Measurements from ENCODE around the gene KRT5. TPM values are rescaled to one million over a fixed set of nuclear protein-coding genes. Genes with fewer than 3 reads are reported as not detected.
"Not testable (repeated sequence)": the region's sequence is repeated elsewhere in the genome, so short reads cannot be mapped to it uniquely, and the experiment has no call there.

Gene KRT5
- polyA plus RNA-seq, 4 donors = 0.08 to 1.0 (median 0.16) TPM; not detected in 1

GRCh38 chr12:52497975-52498374 lies 22.2 kb downstream of the KRT5 start:
- no peak for DNase-seq (ENCODE audit: low read depth in 4 of 4, low spot score in 2 of 4)

- DNase-seq (ENCODE audit: low read depth in 4 of 4, low spot score in 2 of 4) = no peak
Measured at GRCh38 chr12:52496590-52497071, 23.6 kb downstream of the KRT5 start.

- DNase-seq (ENCODE audit: low read depth in 4 of 4, low spot score in 2 of 4) = no peak
Measured at GRCh38 chr12:52496054-52496453, 24.1 kb downstream of the KRT5 start.

- DNase-seq (ENCODE audit: low read depth in 4 of 4, low spot score in 2 of 4) = peak in 2 of 4 donors; percentile 10 to 28
Measured at GRCh38 chr12:52495389-52495788, 24.8 kb downstream of the KRT5 start.

GRCh38 chr12:52494518-52494917 lies 25.7 kb downstream of the KRT5 start:
- no peak for DNase-seq (ENCODE audit: low read depth in 4 of 4, low spot score in 2 of 4)

GRCh38 chr12:52494100-52494499 lies 26.1 kb downstream of the KRT5 start:
- no peak for DNase-seq (ENCODE audit: low read depth in 4 of 4, low spot score in 2 of 4)

- DNase-seq (ENCODE audit: low read depth in 4 of 4, low spot score in 2 of 4) = no peak
Measured at GRCh38 chr12:52493172-52493571, 27.0 kb downstream of the KRT5 start, which contains the start of gene KRT6A. KRT6A (minus strand) TSS chr12:52493257; CDS start chr12:52493188, 69 bp downstream.

- DNase-seq (ENCODE audit: low read depth in 4 of 4, low spot score in 2 of 4) = not testable (repeated sequence)
Measured at GRCh38 chr12:52492405-52492804, 27.8 kb downstream of the KRT5 start.

- DNase-seq (ENCODE audit: low read depth in 4 of 4, low spot score in 2 of 4) = not testable (repeated sequence)
Measured at GRCh38 chr12:52491495-52491894, 28.7 kb downstream of the KRT5 start.

GRCh38 chr12:52488736-52489135 lies 31.5 kb downstream of the KRT5 start:
- no peak for DNase-seq (ENCODE audit: low read depth in 4 of 4, low spot score in 2 of 4)

GRCh38 chr12:52487744-52488443 lies 32.3 kb downstream of the KRT5 start:
- not testable (repeated sequence) for DNase-seq (ENCODE audit: low read depth in 4 of 4, low spot score in 2 of 4)

- no peak for DNase-seq (ENCODE audit: low read depth in 4 of 4, low spot score in 2 of 4)
Measured at GRCh38 chr12:52487211-52487610, 33.0 kb downstream of the KRT5 start.

GRCh38 chr12:52486166-52487105 lies 33.8 kb downstream of the KRT5 start:
- no peak for DNase-seq (ENCODE audit: low read depth in 4 of 4, low spot score in 2 of 4)

GRCh38 chr12:52480073-52480472 lies 40.1 kb downstream of the KRT5 start:
- no peak for DNase-seq (ENCODE audit: low read depth in 4 of 4, low spot score in 2 of 4)

GRCh38 chr12:52477651-52478050 lies 42.5 kb downstream of the KRT5 start:
- DNase-seq (ENCODE audit: low read depth in 4 of 4, low spot score in 2 of 4) = no peak

- DNase-seq (ENCODE audit: low read depth in 4 of 4, low spot score in 2 of 4) = no peak
Measured at GRCh38 chr12:52474212-52474611, 46.0 kb downstream of the KRT5 start.

GRCh38 chr12:52473768-52474167 lies 46.4 kb downstream of the KRT5 start, which contains the start of gene KRT6C:
KRT6C (minus strand) TSS chr12:52473805; CDS start chr12:52473737, 68 bp downstream.
- no peak for DNase-seq (ENCODE audit: low read depth in 4 of 4, low spot score in 2 of 4)

- no peak for DNase-seq (ENCODE audit: low read depth in 4 of 4, low spot score in 2 of 4)
Measured at GRCh38 chr12:52469853-52470252, 50.3 kb downstream of the KRT5 start.

- DNase-seq (ENCODE audit: low read depth in 4 of 4, low spot score in 2 of 4) = no peak
Measured at GRCh38 chr12:52464897-52465296, 55.3 kb downstream of the KRT5 start.

All from left renal cortex interstitium (tissue), 4 donors.